Measurements from ENCODE around the gene MIP. TPM values are rescaled to one million over a fixed set of nuclear protein-coding genes. Genes with fewer than 3 reads are reported as not detected.

The MIP gene
- polyA plus RNA-seq, 3 donors, result not detected

Other genes starting within 250 kb of the MIP start
- 10 to 100 TPM; 35.8 to 82.0 (median 45.7) TPM for gene RNF41, start 232.7 kb downstream of the MIP start, polyA plus RNA-seq
- gene NABP2, start 230.3 kb downstream of the MIP start, polyA plus RNA-seq, result 10 to 100 TPM in 1 of 3 donors, 1 to 10 TPM in 2; 2.7 to 10.1 (median 3.2) TPM
- gene SLC39A5, start 224.6 kb downstream of the MIP start, polyA plus RNA-seq, result under 1 TPM in 2 of 3 donors, not detected in 1; 0.21 to 0.25 TPM
- 10 to 100 TPM in 1 of 3 donors, 1 to 10 TPM in 2; 1.5 to 12.4 (median 2.4) TPM for gene ANKRD52, start 196.3 kb downstream of the MIP start, polyA plus RNA-seq
- gene COQ10A, start 187.7 kb downstream of the MIP start, polyA plus RNA-seq, result 10 to 100 TPM in 1 of 3 donors, 1 to 10 TPM in 2; 1.7 to 13.5 (median 2.0) TPM
- gene CS, start 154.3 kb downstream of the MIP start, polyA plus RNA-seq, result 100 to 1,000 TPM in 1 of 3 donors, 10 to 100 TPM in 2; 55.7 to 156 (median 86.1) TPM
- 100 to 1,000 TPM in 2 of 3 donors, 10 to 100 TPM in 1; 50.4 to 122 (median 121) TPM for gene CNPY2, start 138.7 kb downstream of the MIP start, polyA plus RNA-seq
- 100 to 1,000 TPM in 1 of 3 donors, 10 to 100 TPM in 1, 1 to 10 TPM in 1; 8.8 to 120 (median 16.0) TPM for gene PAN2, start 120.7 kb downstream of the MIP start, polyA plus RNA-seq
- 1 to 10 TPM; 1.0 to 4.8 (median 1.6) TPM for gene IL23A, start 115.8 kb downstream of the MIP start, polyA plus RNA-seq
- gene STAT2, start 94.5 kb downstream of the MIP start, polyA plus RNA-seq, result 100 to 1,000 TPM; 109 to 251 (median 142) TPM
- gene APOF, start 91.8 kb downstream of the MIP start, polyA plus RNA-seq, result not detected
- 1 to 10 TPM; 1.5 to 2.3 (median 1.5) TPM for gene TIMELESS, start 5.2 kb downstream of the MIP start, polyA plus RNA-seq
- 1 to 10 TPM; 1.3 to 2.1 (median 1.4) TPM for gene SPRYD4, start 13.9 kb upstream of the MIP start, polyA plus RNA-seq
- gene GLS2, start 33.5 kb upstream of the MIP start, polyA plus RNA-seq, result under 1 TPM in 1 of 3 donors, not detected in 2; 0.04 TPM
- gene RBMS2, start 67.2 kb upstream of the MIP start, polyA plus RNA-seq, result 1 to 10 TPM; 5.1 to 8.2 (median 6.5) TPM
- gene BAZ2A, start 175.7 kb upstream of the MIP start, polyA plus RNA-seq, result 10 to 100 TPM in 2 of 3 donors, 1 to 10 TPM in 1; 8.9 to 86.0 (median 21.1) TPM
- 1,000 to 10,000 TPM in 2 of 3 donors, 100 to 1,000 TPM in 1; 554 to 1,093 (median 1,038) TPM for gene ATP5F1B, start 191.3 kb upstream of the MIP start, polyA plus RNA-seq
- 100 to 1,000 TPM in 2 of 3 donors, 10 to 100 TPM in 1; 46.1 to 232 (median 187) TPM for gene PTGES3, start 233.6 kb upstream of the MIP start, polyA plus RNA-seq